Ovary (tissue), 9 donors: ENCODE results near the gene FAM222B. TPM values are rescaled to one million over a fixed set of nuclear protein-coding genes. Genes with fewer than 3 reads are reported as not detected.
A peak's percentile ranks its signal among the peaks of the same experiment; 100 is the strongest.
"Not testable (repeated sequence)": the region's sequence is repeated elsewhere in the genome, so short reads cannot be mapped to it uniquely, and the experiment has no call there.

Experiments used
- DNase-seq, 5 donors: peaks; one replicate each; pipeline ENCODE4 v3.0.0-alpha.2; 2019 to 2020
- H3K27ac ChIP-seq, 2 donors: fragments of 200-600 bp; one replicate each; pipeline versions ENCODE4 v1.5.1 to v1.8.0; 2019 to 2022
- H3K27me3 ChIP-seq: fragments of 200-600 bp; one replicate; pipeline ENCODE4 v1.8.0; 2022
- H3K36me3 ChIP-seq: fragments of 200-600 bp; sonication (generic); one replicate; pipeline ENCODE4 v1.5.1; 2019
- H3K4me1 ChIP-seq: one replicate; pipeline ENCODE4 v1.8.1; 2013; ENCODE audit warnings: mild to moderate bottlenecking, moderate library complexity; ENCODE audit not compliant: insufficient read depth
- H3K4me3 ChIP-seq: fragments of 200-600 bp; sonication (generic); one replicate; pipeline ENCODE4 v1.5.1; 2017
- H3K9me3 ChIP-seq, 2 donors: fragments of 200-600 bp in 1 of 2; sonication (generic) in 1 of 2; one replicate each; pipeline versions ENCODE4 v1.5.1 to v1.8.1; 2013 to 2019; ENCODE audit warnings: mild to moderate bottlenecking in 1 of 2, moderate library complexity in 1 of 2
- EP300 ChIP-seq: sonication (generic); formaldehyde crosslinking; IDR thresholded peaks from one replicate; pipeline ENCODE4 v1.6.1; 2017; ENCODE audit warnings: antibody characterized with exemption
- POLR2A ChIP-seq: fragments of 450-650 bp; IDR thresholded peaks from one replicate; pipeline ENCODE4 v1.6.1; 2017; ENCODE audit warnings: antibody characterized with exemption, mild to moderate bottlenecking, moderate library complexity
- WGBS, 3 donors: extraction: QIAGEN DNeasy Blood & Tissue Kit in 1 of 3; methylation state at CpG; one replicate each; pipeline versions ENCODE4 v1.1.5 to v1.1.7; 2013 to 2017; 5-methylcytosine and 5-hydroxymethylcytosine counted together
- intact Hi-C, 4 donors: fragments of 100-400 bp; cut with DNase I; formaldehyde crosslinking; loops; one replicate each; pipeline versions ENCODE4 v1.11.0 to v1.15.1; 2022 to 2023
- polyA plus RNA-seq, 2 donors: library from polyadenylated mRNA; stranded (reverse); fragments of 200-250 nt in 1 of 2; fragments of 350-450 nt in 1 of 2; fragmentation: Illumina TruSeq in 1 of 2; extraction: RNeasy Lipid Tissue Mini Kit (QIAGEN cat#74804) in 1 of 2; gene quantifications; one replicate each; pipeline ENCODE4 v1.2.3, GENCODE V29; 2013 to 2014
- total RNA-seq, 7 donors: library from RNA; depleted of rRNA in 2 of 7; stranded (reverse); fragments of >200 nt in 2 of 7; fragmentation: NEBNext Ultra II Directional in 3 of 7; extraction: Animal tissue kit (Norgen Biotek cat#: 25700) in 3 of 7; gene quantifications; one replicate each; pipeline versions ENCODE4 v1.1.0 to v1.2.4, GENCODE V29; 2016 to 2023
- TF ChIP-seq, protein P1 (sequence below), 3 donors: fragments of 450-650 bp in 2 of 3; fragments of 200-600 bp in 1 of 3; IDR thresholded peaks; one replicate each; pipeline versions ENCODE4 v1.5.1 to v1.8.0; 2016 to 2022; ENCODE audit warnings: antibody characterized with exemption in 3 of 3, mild to moderate bottlenecking in 1 of 3
- donor health status: DM: no; HTN: no; CAD: no; lungs with moderate emphysema.
- donor health status: DM: no; HTN: no; CAD: no.
- donor health status: Bipolar disorder and iron deficiency.
- donor health status: DM: yes; HTN: yes; CAD: no.
- donor health status: DM: no; HTN: no; CAD: no.
- donor health status: DM: yes; HTN: yes; CAD: no.

FAM222B gene
- total and polyA plus RNA-seq, 9 donors: 8.0 to 19.8 (median 15.9) TPM

DNA sequence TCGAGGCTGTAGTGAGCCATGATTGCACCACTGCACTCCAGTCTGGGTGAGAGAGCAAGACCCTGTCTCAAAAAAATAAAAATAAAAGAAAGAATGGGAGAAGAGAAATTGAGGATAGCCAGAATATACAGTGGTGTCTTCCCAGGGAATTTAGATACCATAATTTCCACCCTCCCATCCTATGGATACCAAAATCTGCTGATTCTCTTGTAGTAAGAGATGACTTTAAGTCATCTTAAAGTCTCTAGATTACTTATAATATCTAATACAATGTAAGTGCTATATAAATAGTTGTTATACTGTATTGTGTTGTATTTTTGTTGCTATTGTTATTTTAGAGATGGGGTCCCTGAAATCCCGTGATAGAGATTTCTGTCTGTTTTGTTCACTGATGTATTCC is 10.7 kb upstream of the FAM222B start:
- H3K27me3 ChIP-seq: no peaks in the 10 kb centered on the region
- no peak overlapping the region for H3K4me3 ChIP-seq
- no peak for DNase-seq
- 86 to 93% (median 87%) methylated on average over 2 of the region's 2 CpGs for WGBS, 3 donors
- intact Hi-C loops: loop anchor here in 1 of 4 donors (10.0 kb wide), 1 partner anchor 88 kb away; no protein-coding TSS in a partner anchor
- H3K9me3 ChIP-seq: no peaks in the 10 kb centered on the region
- no peaks in the 10 kb centered on the region for H3K36me3 ChIP-seq
- no peak for TF ChIP-seq EP300
- TF ChIP-seq, protein P1, sequence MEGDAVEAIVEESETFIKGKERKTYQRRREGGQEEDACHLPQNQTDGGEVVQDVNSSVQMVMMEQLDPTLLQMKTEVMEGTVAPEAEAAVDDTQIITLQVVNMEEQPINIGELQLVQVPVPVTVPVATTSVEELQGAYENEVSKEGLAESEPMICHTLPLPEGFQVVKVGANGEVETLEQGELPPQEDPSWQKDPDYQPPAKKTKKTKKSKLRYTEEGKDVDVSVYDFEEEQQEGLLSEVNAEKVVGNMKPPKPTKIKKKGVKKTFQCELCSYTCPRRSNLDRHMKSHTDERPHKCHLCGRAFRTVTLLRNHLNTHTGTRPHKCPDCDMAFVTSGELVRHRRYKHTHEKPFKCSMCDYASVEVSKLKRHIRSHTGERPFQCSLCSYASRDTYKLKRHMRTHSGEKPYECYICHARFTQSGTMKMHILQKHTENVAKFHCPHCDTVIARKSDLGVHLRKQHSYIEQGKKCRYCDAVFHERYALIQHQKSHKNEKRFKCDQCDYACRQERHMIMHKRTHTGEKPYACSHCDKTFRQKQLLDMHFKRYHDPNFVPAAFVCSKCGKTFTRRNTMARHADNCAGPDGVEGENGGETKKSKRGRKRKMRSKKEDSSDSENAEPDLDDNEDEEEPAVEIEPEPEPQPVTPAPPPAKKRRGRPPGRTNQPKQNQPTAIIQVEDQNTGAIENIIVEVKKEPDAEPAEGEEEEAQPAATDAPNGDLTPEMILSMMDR (IDR thresholded peaks at IDR 0.05): no peak
- H3K4me1 ChIP-seq: peaks cover 1% of the 10 kb centered on the region
- no peak overlapping the region for H3K27ac ChIP-seq

- intact Hi-C loops: loop anchor here in 1 of 4 donors (10.0 kb wide), 1 partner anchor 56 kb away; the partner anchor contains the start of gene DHRS13
- no peak for DNase-seq
- Histone ChIP-seq H3K9me3 (no peaks in the 10 kb centered on the region), H3K4me1 (no peaks in the 10 kb centered on the region), H3K4me3 (no peak overlapping the region), H3K27me3 (no peaks in the 10 kb centered on the region), H3K27ac (no peak overlapping the region), H3K36me3 (no peaks in the 10 kb centered on the region)
- TF ChIP-seq EP300 (no peak), POLR2A (no peak)
- WGBS, 3 donors: 75 to 85% (median 78%) methylated on average over 5 of the region's 5 CpGs
Measured at GRCh38 chr17:28849281-28849680, 6.7 kb upstream of the FAM222B start.

- intact Hi-C loops: loop anchor here in 1 of 4 donors (10.0 kb wide), 1 partner anchor 56 kb away; the partner anchor contains the start of gene DHRS13
- not testable (repeated sequence) for DNase-seq
- 86 to 87% (median 87%) methylated on average over 15 of the region's 15 CpGs for WGBS, 3 donors
Measured at GRCh38 chr17:28848667-28849066, 6.1 kb upstream of the FAM222B start.

GRCh38 chr17:28846699-28847098 is 4.1 kb upstream of the FAM222B start:
- not testable (repeated sequence) for H3K36me3 ChIP-seq, H3K4me1 ChIP-seq, H3K9me3 ChIP-seq, DNase-seq, H3K4me3 ChIP-seq, H3K27ac ChIP-seq, H3K27me3 ChIP-seq
- WGBS, 3 donors: 84 to 88% (median 87%) methylated on average over 9 of the region's 9 CpGs
- intact Hi-C loops: loop anchor here in 1 of 4 donors (10.0 kb wide), 1 partner anchor 58 kb away; the partner anchor contains the start of gene DHRS13

More at GRCh38 chr17:28848667-28849066, 6.1 kb upstream of the FAM222B start:
- H3K27ac ChIP-seq, H3K4me3 ChIP-seq, H3K9me3 ChIP-seq, H3K27me3 ChIP-seq, H3K4me1 ChIP-seq, H3K36me3 ChIP-seq: not testable (repeated sequence)

DNA sequence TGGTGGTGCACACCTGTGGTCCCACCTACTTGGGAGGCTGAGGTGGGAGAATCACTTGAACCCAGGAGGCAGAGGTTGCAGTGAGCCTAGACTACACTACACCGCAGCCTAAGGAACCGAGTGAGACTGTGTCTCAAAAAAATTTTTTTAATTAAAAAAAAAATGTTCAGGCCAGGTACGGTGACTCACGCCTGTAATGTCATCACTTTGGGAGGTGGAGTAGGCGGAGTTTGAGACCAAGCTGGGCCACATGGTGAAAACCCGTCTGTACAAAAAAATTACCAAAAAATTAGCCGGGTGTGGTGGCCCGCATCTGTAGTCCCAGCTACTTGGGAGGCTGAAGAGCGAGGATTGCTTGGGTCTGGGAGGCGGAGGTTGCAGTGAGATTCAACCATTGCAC is 3.6 kb upstream of the FAM222B start:
- H3K4me1 ChIP-seq: peaks cover under 1% of the 10 kb centered on the region
- peak in 1 of 5 donors; percentile 1 for DNase-seq

DNA sequence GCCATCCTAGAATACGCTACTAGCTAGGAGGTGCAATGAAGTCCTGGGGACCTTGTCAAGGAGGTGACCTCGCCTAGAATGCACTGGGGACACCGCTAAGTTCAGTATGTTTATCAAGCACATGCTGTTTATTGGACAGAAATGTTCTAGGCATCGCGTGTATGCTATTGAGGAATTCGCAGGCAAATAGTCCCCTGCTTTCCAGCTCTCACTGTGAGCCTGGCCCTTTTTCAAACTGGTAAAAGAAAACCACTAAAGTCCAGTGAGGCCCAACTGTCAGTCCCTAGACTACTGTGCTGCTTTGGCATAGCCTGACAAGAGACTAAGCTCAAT is 1.2 kb upstream of the FAM222B start:
- DNase-seq: peak in 1 of 5 donors; percentile 3
- Histone ChIP-seq H3K36me3 (no peaks in the 10 kb centered on the region), H3K4me3 (no peak overlapping the region), H3K27me3 (no peaks in the 10 kb centered on the region), H3K4me1 (peaks cover 2% of the 10 kb centered on the region), H3K9me3 (no peaks in the 10 kb centered on the region), H3K27ac (no peak overlapping the region)
- WGBS, 3 donors: 90 to 93% (median 92%) methylated on average over 6 of the region's 6 CpGs
- intact Hi-C loops: loop anchor here in 1 of 4 donors (2.0 to 10.0 kb wide), 2 partner anchors 35 to 61 kb away; partner anchors contain the start of gene DHRS13
- no peak for TF ChIP-seq EP300
- no peak for TF ChIP-seq POLR2A
- TF ChIP-seq, protein P1 (IDR thresholded peaks at IDR 0.05): no peak

More for the DNA sequence above, 3.6 kb upstream of the FAM222B start:
- H3K9me3 ChIP-seq: no peaks in the 10 kb centered on the region
- TF ChIP-seq POLR2A (no peak), EP300 (no peak)
- TF ChIP-seq, protein P1 (IDR thresholded peaks at IDR 0.05): no peak
- H3K27me3 ChIP-seq: no peaks in the 10 kb centered on the region
- intact Hi-C loops: loop anchor here in 1 of 4 donors (10.0 kb wide), 1 partner anchor 59 kb away; the partner anchor contains the start of gene DHRS13
- no peaks in the 10 kb centered on the region for H3K36me3 ChIP-seq
- no peak overlapping the region for H3K4me3 ChIP-seq
- no peak overlapping the region for H3K27ac ChIP-seq
- WGBS, 3 donors: 89 to 92% (median 91%) methylated on average over 10 of the region's 10 CpGs
